ENCODE data around the gene ANKRD24. TPM values are rescaled to one million over a fixed set of nuclear protein-coding genes. Genes with fewer than 3 reads are reported as not detected.
A peak's percentile ranks its signal among the peaks of the same experiment; 100 is the strongest.
"Not testable (repeated sequence)": the region's sequence is repeated elsewhere in the genome, so short reads cannot be mapped to it uniquely, and the experiment has no call there.

The ANKRD24 gene
- total and polyA plus RNA-seq, 4 donors: 0.68 to 2.4 (median 1.3) TPM

DNA sequence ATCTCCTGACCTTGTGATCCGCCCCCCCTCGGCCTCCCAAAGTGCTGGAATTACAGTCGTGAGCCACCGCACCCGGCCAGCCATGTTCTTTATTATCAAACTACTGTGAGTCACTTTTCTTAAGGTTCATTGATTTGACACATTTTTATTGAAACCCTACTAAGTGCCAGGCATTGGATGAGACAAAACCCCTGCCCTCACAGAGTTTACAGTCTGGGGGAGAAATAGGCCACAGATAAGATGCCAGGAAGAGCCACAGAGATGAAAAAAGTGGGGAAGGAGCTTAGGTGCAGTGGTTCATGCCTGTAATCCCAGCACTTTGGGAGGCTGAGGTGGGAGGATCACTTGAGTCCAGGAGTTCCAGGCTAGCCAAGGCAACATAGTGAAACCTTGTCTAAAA, 44.0 kb upstream of the ANKRD24 start:
- Histone ChIP-seq H3K4me3 (no peak overlapping the region), H3K27ac (ENCODE audit: low read depth in 1 of 2, low read length in 1 of 2) (no peak overlapping the region), H3K36me3 (ENCODE audit: control insufficient read depth in 4 of 4, insufficient read depth in 4 of 4, low read length in 4 of 4) (no peaks in the 10 kb centered on the region), H3K27me3 (ENCODE audit: control insufficient read depth in 3 of 3, insufficient read depth in 3 of 3, low read length in 2 of 3) (no peaks in the 10 kb centered on the region), H3K9me3 (ENCODE audit: control insufficient read depth in 4 of 4, insufficient read depth in 3 of 4, low read length in 3 of 4) (peaks cover 0 to 2% (median 0%) of the 10 kb centered on the region in 4 donors), H3K9ac (ENCODE audit: insufficient read depth in 1 of 2, low read length in 2 of 2) (no peak overlapping the region), H3K4me1 (ENCODE audit: control insufficient read depth in 5 of 5, insufficient read depth in 5 of 5, low read length in 5 of 5) (no peaks in the 10 kb centered on the region)
- ATAC-seq (ENCODE audit: insufficient read depth, low FRiP score): no peak
- WGBS, 2 donors: 84 to 95% methylated on average over 5 of the region's 5 CpGs
- DNase-seq: no peak
- TF ChIP-seq CTCF (IDR thresholded peaks at IDR 0.05; ENCODE audit: control extremely low read depth, extremely low read depth): no peak

GRCh38 chr19:4139614-4140236, 42.8 kb upstream of the ANKRD24 start:
- H3K27me3 ChIP-seq (ENCODE audit: control insufficient read depth in 3 of 3, insufficient read depth in 3 of 3, low read length in 2 of 3): peaks cover 0 to 5% (median 0%) of the 10 kb centered on the region in 3 donors
- no peak overlapping the region for H3K4me3 ChIP-seq
- H3K4me1 ChIP-seq (ENCODE audit: control insufficient read depth in 5 of 5, insufficient read depth in 5 of 5, low read length in 5 of 5): no peaks in the 10 kb centered on the region
- peak; percentile 61 for TF ChIP-seq CTCF (IDR thresholded peaks at IDR 0.05; ENCODE audit: control extremely low read depth, extremely low read depth)
- peaks cover 0 to 2% (median 0%) of the 10 kb centered on the region in 4 donors for H3K9me3 ChIP-seq (ENCODE audit: control insufficient read depth in 4 of 4, insufficient read depth in 3 of 4, low read length in 3 of 4)
- peak; percentile 29 to 66 (median 45) for DNase-seq
- H3K9ac ChIP-seq (ENCODE audit: insufficient read depth in 1 of 2, low read length in 2 of 2): no peak overlapping the region
- ATAC-seq (ENCODE audit: insufficient read depth, low FRiP score): peak; percentile 78
- 31 to 35% methylated on average over 14 of the region's 14 CpGs for WGBS, 2 donors
- no peak overlapping the region for H3K27ac ChIP-seq (ENCODE audit: low read depth in 1 of 2, low read length in 1 of 2)
- no peaks in the 10 kb centered on the region for H3K36me3 ChIP-seq (ENCODE audit: control insufficient read depth in 4 of 4, insufficient read depth in 4 of 4, low read length in 4 of 4)

DNA sequence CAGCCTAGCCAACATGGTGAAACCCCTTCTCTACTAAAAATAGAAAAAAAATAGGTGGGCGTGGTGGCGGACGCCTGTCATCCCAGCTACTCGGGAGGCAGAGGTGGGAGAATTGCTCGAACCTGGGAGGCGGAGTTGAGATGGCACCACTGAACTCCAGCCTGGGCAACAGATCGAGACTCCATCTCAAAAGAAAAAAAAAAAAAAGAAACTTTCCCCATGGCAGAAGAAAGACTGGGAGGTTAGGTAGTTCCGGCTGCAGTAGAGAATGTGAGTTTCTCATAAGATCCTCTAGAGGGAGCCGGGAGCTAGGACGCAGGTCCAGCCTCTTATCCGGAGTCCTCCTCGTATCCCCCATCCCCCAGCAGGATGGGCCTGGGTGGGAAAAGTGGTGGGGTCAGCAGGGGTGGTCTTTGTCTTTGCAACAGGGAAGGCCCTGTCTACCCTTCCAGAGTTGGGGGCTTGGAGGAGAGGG, 42.2 kb upstream of the ANKRD24 start:
- H3K9me3 ChIP-seq (ENCODE audit: control insufficient read depth in 4 of 4, insufficient read depth in 3 of 4, low read length in 3 of 4): peaks cover 0 to 2% (median 0%) of the 10 kb centered on the region in 4 donors
- no peak overlapping the region for H3K27ac ChIP-seq (ENCODE audit: low read depth in 1 of 2, low read length in 1 of 2)
- peaks cover 0 to 10% (median 0%) of the 10 kb centered on the region in 3 donors for H3K27me3 ChIP-seq (ENCODE audit: control insufficient read depth in 3 of 3, insufficient read depth in 3 of 3, low read length in 2 of 3)
- peak; percentile 72 for ATAC-seq (ENCODE audit: insufficient read depth, low FRiP score)
- peak in 2 of 3 donors; percentile 32 to 55 for DNase-seq
- no peak overlapping the region for H3K4me3 ChIP-seq
- no peaks in the 10 kb centered on the region for H3K36me3 ChIP-seq (ENCODE audit: control insufficient read depth in 4 of 4, insufficient read depth in 4 of 4, low read length in 4 of 4)
- no peak overlapping the region for H3K9ac ChIP-seq (ENCODE audit: insufficient read depth in 1 of 2, low read length in 2 of 2)
- WGBS, 2 donors: 25 to 29% methylated on average over 12 of the region's 12 CpGs
- TF ChIP-seq CTCF (IDR thresholded peaks at IDR 0.05; ENCODE audit: control extremely low read depth, extremely low read depth): peak; percentile 5
- H3K4me1 ChIP-seq (ENCODE audit: control insufficient read depth in 5 of 5, insufficient read depth in 5 of 5, low read length in 5 of 5): no peaks in the 10 kb centered on the region

DNA sequence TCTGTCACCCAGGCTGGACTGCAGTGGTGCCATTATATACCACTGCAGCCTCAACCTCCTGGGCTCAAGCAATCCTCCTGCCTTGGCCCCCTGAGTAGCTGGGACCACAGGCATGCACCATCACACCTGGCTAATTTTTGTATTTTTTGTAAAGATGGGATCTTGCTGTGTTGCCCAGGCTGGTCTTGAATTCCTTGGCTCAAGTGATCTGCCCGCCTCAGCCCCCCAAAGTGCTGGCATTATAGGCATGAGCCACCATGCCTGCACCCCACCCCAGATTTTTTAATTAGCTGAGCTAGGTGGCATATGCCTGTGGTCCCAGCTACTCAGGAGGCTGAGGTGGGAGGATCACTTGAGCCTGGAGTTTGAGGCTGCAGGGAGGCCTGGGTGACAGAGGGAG, 39.6 kb upstream of the ANKRD24 start:
- peaks cover 0 to 14% (median 0%) of the 10 kb centered on the region in 3 donors for H3K27me3 ChIP-seq (ENCODE audit: control insufficient read depth in 3 of 3, insufficient read depth in 3 of 3, low read length in 2 of 3)
- 83 to 95% methylated on average over 1 of the region's 1 CpG for WGBS, 2 donors
- not testable (repeated sequence) for H3K9me3 ChIP-seq (ENCODE audit: control insufficient read depth in 4 of 4, insufficient read depth in 3 of 4, low read length in 3 of 4); H3K27ac ChIP-seq (ENCODE audit: low read depth in 1 of 2, low read length in 1 of 2); DNase-seq; H3K4me1 ChIP-seq (ENCODE audit: control insufficient read depth in 5 of 5, insufficient read depth in 5 of 5, low read length in 5 of 5); ATAC-seq (ENCODE audit: insufficient read depth, low FRiP score); H3K9ac ChIP-seq (ENCODE audit: insufficient read depth in 1 of 2, low read length in 2 of 2); H3K36me3 ChIP-seq (ENCODE audit: control insufficient read depth in 4 of 4, insufficient read depth in 4 of 4, low read length in 4 of 4); H3K4me3 ChIP-seq
